BJ (cell line): ENCODE measurements around the gene TUBGCP6. TPM values are rescaled to one million over a fixed set of nuclear protein-coding genes. Genes with fewer than 3 reads are reported as not detected.

Experiments used
- CTCF ChIA-PET: fragments of 350-600 bp; formaldehyde crosslinking; extraction: SDS; loops from one replicate; lab custom pipeline; 2021; ENCODE audit warnings: antibody characterized with exemption, inconsistent platforms; lab: Yijun Ruan, JAX
- POLR2A ChIA-PET: fragments of 300-600 bp; sonication (Branson Sonifier 250); formaldehyde crosslinking; extraction: SDS; loops from one replicate; lab custom pipeline; 2021; ENCODE audit warnings: antibody characterized with exemption; lab: Charles Lee
- DNase-seq: peaks from one replicate; pipeline ENCODE4 v3.0.0-alpha.2; 2011; ENCODE audit warnings: low read depth
- H3K27me3 ChIP-seq: 2 replicates; pipeline ENCODE4 v1.6.0; 2011; ENCODE audit warnings: low read length; ENCODE audit not compliant: control insufficient read depth, insufficient read depth
- H3K36me3 ChIP-seq: 2 replicates; pipeline ENCODE4 v1.5.1; 2011; ENCODE audit warnings: low read length; ENCODE audit not compliant: control insufficient read depth, insufficient read depth
- H3K4me3 ChIP-seq: 2 replicates; pipeline ENCODE4 v1.5.1; 2011; ENCODE audit warnings: low read depth, mild to moderate bottlenecking, control low read depth, low read length
- CTCF ChIP-seq: IDR thresholded peaks from 2 replicates; pipeline ENCODE4 v1.5.1; 2011; ENCODE audit warnings: low read depth, mild to moderate bottlenecking, control low read depth, inconsistent platforms, low read length, moderate library complexity; ENCODE audit not compliant: insufficient read depth
- polyA minus RNA-seq: library from RNA; depleted of rRNA, polyadenylated mRNA; stranded (reverse); fragments of >200 nt; gene quantifications from 2 replicates; pipeline ENCODE4 v1.2.3, GENCODE V29; 2011; rRNA and poly(A)+ RNA removed
- polyA plus RNA-seq: library from polyadenylated mRNA; depleted of rRNA; stranded (reverse); fragments of >200 nt; gene quantifications from 2 replicates; pipeline ENCODE4 v1.2.3, GENCODE V29; 2011; rRNA removed

The TUBGCP6 gene, protein sequence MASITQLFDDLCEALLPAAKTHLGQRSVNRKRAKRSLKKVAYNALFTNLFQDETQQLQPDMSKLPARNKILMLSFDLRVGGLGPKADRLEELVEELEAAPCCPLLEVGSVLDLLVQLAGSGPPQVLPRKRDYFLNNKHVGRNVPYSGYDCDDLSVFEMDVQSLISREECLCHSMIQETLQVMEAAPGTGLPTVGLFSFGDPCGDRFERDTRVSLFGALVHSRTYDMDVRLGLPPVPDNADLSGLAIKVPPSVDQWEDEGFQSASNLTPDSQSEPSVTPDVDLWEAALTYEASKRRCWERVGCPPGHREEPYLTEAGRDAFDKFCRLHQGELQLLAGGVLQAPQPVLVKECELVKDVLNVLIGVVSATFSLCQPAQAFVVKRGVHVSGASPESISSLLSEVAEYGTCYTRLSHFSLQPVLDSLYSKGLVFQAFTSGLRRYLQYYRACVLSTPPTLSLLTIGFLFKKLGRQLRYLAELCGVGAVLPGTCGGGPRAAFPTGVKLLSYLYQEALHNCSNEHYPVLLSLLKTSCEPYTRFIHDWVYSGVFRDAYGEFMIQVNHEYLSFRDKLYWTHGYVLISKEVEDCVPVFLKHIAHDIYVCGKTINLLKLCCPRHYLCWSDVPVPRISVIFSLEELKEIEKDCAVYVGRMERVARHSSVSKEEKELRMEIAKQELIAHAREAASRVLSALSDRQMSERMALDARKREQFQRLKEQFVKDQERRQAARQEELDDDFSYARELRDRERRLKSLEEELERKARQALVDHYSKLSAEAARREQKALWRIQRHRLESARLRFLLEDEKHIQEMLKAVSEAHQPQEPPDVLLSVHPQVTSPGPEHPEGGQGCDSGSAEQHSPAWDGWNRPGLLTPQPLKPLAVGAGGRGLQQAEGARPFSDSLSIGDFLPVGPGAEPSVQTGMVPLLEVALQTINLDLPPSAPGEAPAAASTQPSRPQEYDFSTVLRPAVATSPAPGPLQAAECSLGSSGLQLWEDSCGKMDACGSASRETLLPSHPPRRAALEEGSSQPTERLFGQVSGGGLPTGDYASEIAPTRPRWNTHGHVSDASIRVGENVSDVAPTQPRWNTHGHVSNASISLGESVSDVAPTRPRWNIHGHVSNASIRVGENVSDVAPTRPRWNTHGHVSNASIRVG (N-terminal part only)
- polyA plus RNA-seq (9.4 and 17.5 TPM in 2 replicates), polyA minus RNA-seq (9.0 and 11.5 TPM in 2 replicates)

DNA sequence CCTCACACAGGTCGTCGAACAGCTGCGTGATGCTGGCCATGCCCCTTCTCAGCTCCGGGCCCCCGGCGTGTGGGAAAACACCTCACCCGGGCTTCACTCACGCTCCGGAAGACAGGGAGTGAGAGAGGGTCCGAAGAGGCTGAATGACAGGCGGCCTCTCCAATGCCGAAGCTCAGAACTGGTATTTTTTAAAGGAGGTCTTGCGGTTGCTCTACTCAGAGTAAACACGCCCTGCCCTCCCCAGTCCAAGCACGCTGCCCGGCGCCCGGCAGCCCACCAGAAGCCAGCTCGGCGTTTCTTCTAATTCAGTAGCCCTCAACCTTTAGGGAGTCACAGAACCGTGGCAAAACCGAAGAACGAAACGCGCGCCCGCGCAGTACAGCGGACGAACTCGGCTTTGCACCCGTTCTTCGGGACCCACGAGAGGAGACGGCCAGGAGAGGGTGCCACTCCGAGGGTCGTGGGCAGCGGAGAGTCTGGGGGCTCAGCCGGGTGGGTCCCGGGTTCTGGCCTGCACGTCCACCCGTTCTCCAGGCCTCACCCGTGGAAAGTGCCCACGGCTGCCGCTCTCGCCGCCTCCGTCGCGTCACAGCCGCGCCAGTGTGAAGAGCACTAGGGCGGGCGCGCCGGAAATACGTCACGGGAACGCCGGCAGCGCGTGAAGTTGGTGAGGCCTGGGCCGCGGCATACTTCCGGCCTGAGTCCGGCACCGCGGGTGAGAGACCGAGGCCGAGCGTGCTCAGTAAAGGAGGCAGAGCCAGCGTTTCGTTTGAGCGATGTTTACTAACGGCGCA, at the start of gene TUBGCP6:
Gene TUBGCP6 (minus strand): TSS at position 604 of the 794 bp plus-strand sequence. CDS start 564 bp downstream, at position 40.
- Histone ChIP-seq H3K36me3 (peaks cover 22% of the 10 kb centered on the region), H3K27me3 (no peaks in the 10 kb centered on the region)
- CTCF ChIA-PET, result interaction anchor here (0.6 to 1.8 kb wide), 7 partner anchors 8 to 253 kb away, joined by 3 to 11 read pairs (median 3); partner anchors contain the start of gene DENND6B

GRCh38 chr22:50294319-50294656, 49.5 kb upstream of the TUBGCP6 start:
- peaks cover 25% of the 10 kb centered on the region for H3K36me3 ChIP-seq
- CTCF ChIA-PET, result interaction anchor here (0.6 to 3.9 kb wide), 6 partner anchors 10 to 32 kb away, joined by 3 to 25 read pairs (median 12); partner anchors contain the start of gene DENND6B
- DNase-seq, result no peak
- POLR2A ChIA-PET, result interaction anchor here (0.5 kb wide), 1 partner anchor 23 kb away, joined by 3 read pairs; no protein-coding TSS in a partner anchor
- no peaks in the 10 kb centered on the region for H3K27me3 ChIP-seq
- no peak overlapping the region for H3K4me3 ChIP-seq
- TF ChIP-seq CTCF, result no peak

More for the DNA sequence above, at the start of gene TUBGCP6:
- TF ChIP-seq CTCF, result no peak
- DNase-seq, result no peak
- POLR2A ChIA-PET, result no interaction called here
- peak within 1 kb of the TSS; percentile 81 for H3K4me3 ChIP-seq

DNA sequence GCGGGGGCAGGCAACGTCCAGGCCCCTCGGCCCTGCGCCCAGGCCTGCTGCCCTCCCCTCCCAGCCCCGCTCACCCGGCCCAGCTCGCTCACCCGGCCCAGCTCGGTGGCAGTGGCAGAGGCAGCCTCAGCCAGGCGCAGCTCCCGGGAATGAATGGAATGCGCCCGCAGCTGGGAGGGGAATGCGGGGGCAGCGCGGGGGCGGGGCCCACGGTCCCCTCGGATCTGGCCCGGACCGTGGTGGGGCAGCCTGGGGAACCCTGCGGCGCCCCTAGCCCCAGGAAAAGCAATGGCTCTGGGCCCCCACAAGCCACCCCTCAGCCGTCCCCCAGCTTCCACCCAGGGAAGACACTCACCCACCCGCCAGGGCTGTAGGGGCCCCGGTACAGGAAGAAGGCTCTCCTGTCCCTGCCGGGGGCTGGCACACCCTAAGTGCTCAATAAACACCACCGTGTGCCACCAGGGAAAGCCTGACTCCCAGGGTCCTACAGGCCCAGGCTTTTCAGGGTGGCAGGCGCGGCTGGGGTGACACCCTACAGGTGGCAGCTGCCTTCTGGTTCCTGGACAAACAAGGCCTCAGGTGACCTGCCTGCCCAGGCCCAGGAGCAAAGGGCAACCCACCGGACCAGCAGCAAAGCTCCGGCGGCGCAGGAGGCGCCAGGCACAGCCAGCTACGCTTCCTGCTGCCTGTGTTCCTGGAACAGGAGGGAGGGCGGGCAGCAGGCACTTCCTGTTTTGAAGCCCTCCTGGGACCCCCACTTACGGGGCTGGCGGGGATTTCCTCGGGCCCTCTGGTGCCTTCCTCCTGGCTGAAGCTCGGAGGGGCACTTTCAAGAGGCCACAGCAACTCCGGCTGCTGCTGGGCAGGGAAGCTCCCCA, 48.9 kb upstream of the TUBGCP6 start:
- no peak for DNase-seq
- Histone ChIP-seq H3K36me3 (peaks cover 30% of the 10 kb centered on the region), H3K27me3 (no peaks in the 10 kb centered on the region), H3K4me3 (peak overlapping the region; percentile 25)
- CTCF ChIA-PET, result interaction anchor here (0.6 to 3.9 kb wide), 8 partner anchors 11 to 48 kb away, joined by 3 to 25 read pairs (median 5); partner anchors contain the start of gene DENND6B
- TF ChIP-seq CTCF, result no peak
- POLR2A ChIA-PET, result interaction anchor here (0.5 to 1.4 kb wide), 4 partner anchors 8 to 81 kb away, joined by 3 read pairs; no protein-coding TSS in a partner anchor
